NCI-H1417 treated with DMSO at 0.1 percent for 48 hours (cell line): ENCODE results near the gene SGCE.

Source experiments
- DNase-seq: peaks from one replicate; lab custom pipeline; 2025; lab: John Stamatoyannopoulos, UW

SGCE gene

GRCh38 chr7:94621120-94621519 is 34.8 kb downstream of the SGCE start:
- DNase-seq: no peak

- DNase-seq: no peak
Measured at GRCh38 chr7:94620703-94621118, 35.2 kb downstream of the SGCE start.

GRCh38 chr7:94618126-94618525 is 37.8 kb downstream of the SGCE start:
- no peak for DNase-seq

GRCh38 chr7:94616855-94617254 is 39.1 kb downstream of the SGCE start:
- DNase-seq: no peak

- no peak for DNase-seq
Measured at GRCh38 chr7:94615666-94616065, 40.3 kb downstream of the SGCE start.

- no peak for DNase-seq
Measured at GRCh38 chr7:94612661-94613060, 43.3 kb downstream of the SGCE start.

- DNase-seq: no peak
Measured at GRCh38 chr7:94612253-94612652, 43.7 kb downstream of the SGCE start.

GRCh38 chr7:94609561-94609960 is 46.4 kb downstream of the SGCE start:
- DNase-seq: no peak

- DNase-seq: no peak
Measured at GRCh38 chr7:94605031-94605430, 50.9 kb downstream of the SGCE start.

- DNase-seq: no peak
Measured at GRCh38 chr7:94602181-94602580, 53.8 kb downstream of the SGCE start.

GRCh38 chr7:94600267-94600666 is 55.7 kb downstream of the SGCE start:
- DNase-seq: no peak

GRCh38 chr7:94595717-94596116 is 60.2 kb downstream of the SGCE start:
- no peak for DNase-seq

GRCh38 chr7:94594882-94595281 is 61.1 kb downstream of the SGCE start:
- no peak for DNase-seq

- no peak for DNase-seq
Measured at GRCh38 chr7:94591176-94591575, 64.8 kb downstream of the SGCE start.

GRCh38 chr7:94590526-94591162 is 65.3 kb downstream of the SGCE start:
- DNase-seq: no peak

GRCh38 chr7:94588075-94588474 is 67.9 kb downstream of the SGCE start:
- no peak for DNase-seq

GRCh38 chr7:94584113-94584512 is 71.8 kb downstream of the SGCE start:
- DNase-seq: no peak

GRCh38 chr7:94580601-94581000 is 75.3 kb downstream of the SGCE start:
- no peak for DNase-seq

- no peak for DNase-seq
Measured at GRCh38 chr7:94579470-94579869, 76.5 kb downstream of the SGCE start.

GRCh38 chr7:94578614-94579013 is 77.3 kb downstream of the SGCE start:
- DNase-seq: no peak

GRCh38 chr7:94577357-94577756 is 78.6 kb downstream of the SGCE start:
- no peak for DNase-seq

GRCh38 chr7:94576316-94576715 is 79.6 kb downstream of the SGCE start:
- DNase-seq: no peak

- no peak for DNase-seq
Measured at GRCh38 chr7:94575646-94576045, 80.3 kb downstream of the SGCE start.

- no peak for DNase-seq
Measured at GRCh38 chr7:94571816-94572215, 84.1 kb downstream of the SGCE start.

GRCh38 chr7:94567396-94567795 is 88.5 kb downstream of the SGCE start:
- no peak for DNase-seq
